HG03159 (cell line): ENCODE measurements around the gene UGT3A2.
"Not testable (repeated sequence)": the region's sequence is repeated elsewhere in the genome, so short reads cannot be mapped to it uniquely, and the experiment has no call there.

ENCODE experiments used
- ATAC-seq: cut with Tn5 transposase; IDR thresholded peaks from one replicate; pipeline ENCODE4 v1.9.1; 2021; ENCODE audit warnings: mild to moderate bottlenecking, moderate library complexity; ENCODE audit not compliant: unreplicated experiment

Gene UGT3A2

DNA sequence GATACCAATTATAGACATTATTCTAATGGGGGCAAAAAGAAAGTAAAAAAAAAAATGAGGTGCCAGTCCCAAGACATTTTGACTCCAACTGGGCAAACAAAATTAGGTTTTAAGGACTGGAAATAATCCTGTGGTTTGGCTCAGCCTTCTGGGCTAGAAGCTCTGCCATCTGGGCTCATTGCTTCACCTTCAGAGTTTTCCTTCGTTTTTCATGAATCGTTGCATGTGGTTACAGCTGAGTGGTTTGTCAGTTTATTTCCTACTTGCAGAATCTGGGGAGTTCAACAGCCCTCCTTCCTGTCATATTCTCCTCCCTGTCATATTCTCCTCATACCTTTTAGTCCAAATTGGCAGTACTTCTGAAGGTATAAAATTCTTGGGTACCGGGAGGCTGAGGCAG lies 12.0 kb downstream of the UGT3A2 start:
- no peak for ATAC-seq

DNA sequence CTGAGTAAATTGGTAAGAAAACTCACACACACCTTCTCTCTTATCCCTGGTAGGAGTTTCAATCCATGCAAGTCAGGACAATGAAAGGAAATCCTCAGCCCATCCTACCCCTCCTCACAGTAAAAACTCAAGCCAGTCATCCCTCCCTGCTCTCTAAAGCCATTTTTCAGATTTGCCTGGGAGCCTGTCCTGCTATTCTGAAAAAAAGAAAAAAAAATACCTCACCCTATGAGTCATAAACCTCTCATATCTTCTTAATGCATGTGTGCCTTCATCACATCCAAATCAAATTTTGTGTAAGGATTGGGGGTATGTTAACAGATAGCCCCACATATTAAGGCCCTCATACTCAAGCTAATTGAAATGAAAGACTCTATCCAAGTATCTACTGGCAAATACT lies 14.1 kb downstream of the UGT3A2 start:
- ATAC-seq = no peak

DNA sequence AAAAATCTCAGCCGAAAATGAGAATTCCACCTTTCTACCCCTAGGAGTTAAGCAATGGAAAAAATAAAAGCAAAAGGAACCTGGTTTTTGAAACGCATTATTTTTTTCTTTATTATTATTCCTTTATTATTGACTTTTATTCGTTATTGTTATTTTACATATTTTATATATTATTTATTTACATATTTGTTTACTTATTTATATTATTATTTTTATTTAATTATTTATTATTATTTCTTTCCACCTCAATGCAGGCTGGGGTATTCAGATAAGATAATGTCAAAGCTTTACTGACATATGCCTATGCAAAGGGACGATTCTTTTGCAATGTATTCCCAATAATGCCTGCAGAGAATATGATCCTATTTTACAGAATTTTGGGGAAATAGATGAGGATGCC lies 16.7 kb downstream of the UGT3A2 start:
- ATAC-seq = no peak

DNA sequence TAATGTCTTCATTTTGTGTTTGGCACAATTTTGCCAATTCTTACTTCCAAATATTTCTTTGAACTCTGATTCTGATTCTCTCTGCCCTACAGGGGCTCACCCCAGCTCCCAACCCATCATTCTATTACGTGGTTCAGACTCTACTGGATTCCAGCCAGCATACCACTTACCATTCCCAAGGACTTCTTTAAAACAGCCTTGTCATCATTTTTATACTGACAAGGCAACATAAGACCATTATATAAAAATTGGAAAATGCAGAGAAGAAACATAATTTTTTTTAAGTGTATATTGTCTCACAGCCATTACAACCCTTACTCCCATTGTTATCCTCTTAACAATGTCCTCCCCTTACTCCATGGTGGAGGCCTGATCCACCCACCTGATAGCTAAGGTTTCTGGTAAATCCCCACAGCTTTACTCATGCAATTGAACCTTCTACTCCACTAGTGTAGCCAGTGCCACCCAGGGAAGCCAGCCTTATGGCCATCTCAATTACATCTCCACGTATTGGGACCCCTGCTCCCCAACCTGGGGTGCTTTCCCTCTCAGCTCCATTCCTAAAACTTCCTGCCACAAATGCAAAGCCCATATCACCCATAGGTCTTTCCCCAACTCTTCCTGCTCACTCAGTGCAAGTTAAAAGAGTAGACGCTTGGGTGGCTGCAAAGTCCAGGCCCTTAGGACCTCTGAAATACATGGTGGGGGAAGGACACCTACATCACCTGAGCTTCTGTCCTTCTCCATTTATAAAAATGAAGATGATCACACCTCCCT lies 19.1 kb downstream of the UGT3A2 start:
- ATAC-seq = no peak

DNA sequence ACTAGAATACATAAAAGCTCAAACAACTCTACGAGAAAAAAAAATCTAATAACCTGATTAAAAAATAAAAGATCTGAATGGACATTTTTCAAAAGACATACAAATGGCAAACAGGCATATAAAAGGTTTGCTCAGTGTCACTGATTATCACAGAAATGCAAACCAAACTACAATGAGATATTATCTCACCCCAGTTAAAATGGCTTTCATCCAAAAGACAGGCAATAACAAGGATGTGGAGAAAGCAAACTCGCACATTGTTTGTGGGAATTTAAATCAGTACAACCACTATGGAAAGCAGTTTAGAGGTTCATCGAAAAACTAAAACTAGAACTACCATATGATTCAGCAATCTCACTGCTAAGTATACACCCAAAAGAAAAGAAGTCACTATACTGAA lies 20.8 kb downstream of the UGT3A2 start:
- ATAC-seq = no peak

DNA sequence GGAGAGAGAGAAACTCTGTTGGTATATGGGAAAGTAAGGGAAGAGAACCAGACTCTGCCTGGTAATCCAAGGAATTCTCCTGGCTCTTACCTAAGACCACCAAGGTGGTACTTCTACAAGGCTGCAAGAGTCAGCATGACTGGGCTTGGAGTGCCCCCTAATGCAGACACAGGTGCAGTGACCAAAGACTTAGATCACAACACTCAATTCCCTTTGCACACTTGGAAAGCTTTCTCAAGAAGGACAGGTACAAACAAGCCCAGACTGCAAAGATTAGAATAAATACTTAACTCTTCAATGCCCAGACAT lies 25.2 kb downstream of the UGT3A2 start:
- ATAC-seq = no peak

DNA sequence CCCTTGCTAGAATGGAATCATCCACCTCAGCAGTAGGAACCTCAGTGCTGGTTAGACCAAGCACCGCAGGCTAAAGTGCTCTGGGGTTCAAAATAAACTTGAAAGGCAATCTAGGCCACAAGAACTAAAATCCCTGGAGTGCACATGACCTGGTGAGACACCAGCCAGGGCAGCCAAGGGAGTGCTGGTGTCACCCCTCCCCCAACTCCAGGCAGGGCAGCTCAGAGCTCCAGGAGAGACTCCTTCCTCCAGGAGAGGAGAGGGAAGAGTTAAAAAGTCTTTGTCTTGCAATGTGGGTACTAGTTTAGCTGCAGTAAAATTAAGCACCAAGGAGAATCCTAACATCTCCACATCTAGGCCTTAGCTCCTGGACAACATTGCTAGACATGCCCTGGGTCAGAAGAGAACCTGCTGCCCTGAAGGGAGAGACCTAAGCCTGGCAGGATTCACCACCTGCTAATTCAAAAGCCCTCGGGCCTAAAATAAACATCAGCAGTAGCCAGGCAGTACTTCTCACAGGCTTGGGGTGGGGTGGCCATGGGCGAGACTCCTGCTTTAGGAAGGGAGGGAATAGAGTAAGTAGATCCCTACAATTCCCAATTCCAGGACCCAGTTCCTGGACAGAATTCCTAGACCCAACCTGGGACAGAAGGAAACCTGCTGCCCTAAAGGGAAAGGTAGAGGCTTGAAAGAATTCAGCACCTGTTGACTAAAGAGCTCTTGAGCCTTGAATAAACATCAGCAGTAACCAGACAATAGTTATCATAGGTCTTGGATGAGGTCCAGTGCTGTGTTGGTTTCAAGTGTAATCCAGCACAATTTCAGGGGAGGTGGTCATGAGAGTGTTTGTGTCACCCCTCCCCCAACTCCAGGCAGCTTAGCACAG lies 25.8 kb downstream of the UGT3A2 start:
- no peak for ATAC-seq

DNA sequence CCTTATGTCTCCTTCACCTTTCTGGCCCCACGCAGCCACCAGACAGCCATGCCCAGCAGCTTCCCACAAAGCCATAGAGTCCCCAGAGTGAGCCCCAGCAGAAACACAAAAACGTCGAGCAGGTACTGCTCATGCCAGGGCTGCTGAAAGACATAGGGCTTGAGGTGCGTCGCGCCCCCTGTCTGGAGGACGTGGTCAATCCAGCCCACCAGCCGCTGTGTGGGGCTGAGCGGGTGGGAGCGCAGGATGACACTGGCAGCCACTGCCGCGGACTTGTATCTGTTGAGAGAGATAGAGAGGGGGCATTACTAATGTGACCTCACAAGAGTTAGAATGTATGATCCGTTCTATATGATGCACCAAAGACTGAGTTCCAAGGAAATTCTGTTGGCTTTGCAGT lies 31.0 kb downstream of the UGT3A2 start:
- no peak for ATAC-seq

DNA sequence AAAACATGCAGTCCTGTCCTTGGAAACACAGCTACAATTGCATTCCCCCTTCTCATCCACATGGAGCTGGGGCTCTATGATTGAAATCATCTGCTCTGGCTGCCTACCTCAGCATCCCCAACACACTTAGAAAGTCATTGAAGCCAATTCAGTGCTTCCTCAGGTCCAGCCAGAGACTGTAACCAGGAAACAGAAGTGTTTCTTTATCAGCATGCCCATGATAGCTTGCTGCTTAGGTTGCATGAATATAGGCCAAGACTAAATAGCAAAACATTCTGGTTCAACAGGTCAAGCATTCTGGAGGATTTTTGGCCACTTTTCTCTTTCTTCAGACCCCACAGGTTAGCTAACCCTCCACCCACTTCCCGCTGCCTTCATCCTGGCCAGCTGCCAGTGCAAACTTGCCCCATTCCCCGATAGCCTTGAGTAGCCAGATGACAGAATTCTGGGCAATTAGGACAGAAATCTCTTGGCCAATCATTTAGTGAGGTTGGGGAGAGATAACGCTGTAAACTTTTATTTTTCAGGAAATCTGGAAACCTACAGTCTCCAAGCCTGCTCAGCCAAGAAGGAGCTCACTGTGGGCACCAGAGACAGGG lies 32.0 kb downstream of the UGT3A2 start:
- ATAC-seq = not testable (repeated sequence)

DNA sequence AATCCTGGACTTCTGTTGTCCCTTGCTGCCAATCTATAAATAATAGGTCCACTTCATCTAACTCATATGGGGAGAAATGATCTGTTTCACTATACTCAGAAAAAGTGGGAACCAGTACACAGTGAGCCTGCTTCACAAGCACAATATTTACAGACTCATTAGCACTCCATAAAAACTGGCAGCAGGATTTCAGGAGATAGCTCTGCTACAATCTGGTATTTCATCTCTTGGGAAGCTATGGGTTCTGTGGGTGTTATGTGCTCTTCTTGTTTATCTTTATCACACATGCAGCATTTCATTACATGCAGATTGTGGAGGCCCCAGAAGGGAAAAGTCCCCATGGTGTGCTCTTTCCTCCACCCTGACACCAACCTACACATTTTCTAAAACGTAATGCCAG lies 33.2 kb downstream of the UGT3A2 start:
- ATAC-seq = no peak

DNA sequence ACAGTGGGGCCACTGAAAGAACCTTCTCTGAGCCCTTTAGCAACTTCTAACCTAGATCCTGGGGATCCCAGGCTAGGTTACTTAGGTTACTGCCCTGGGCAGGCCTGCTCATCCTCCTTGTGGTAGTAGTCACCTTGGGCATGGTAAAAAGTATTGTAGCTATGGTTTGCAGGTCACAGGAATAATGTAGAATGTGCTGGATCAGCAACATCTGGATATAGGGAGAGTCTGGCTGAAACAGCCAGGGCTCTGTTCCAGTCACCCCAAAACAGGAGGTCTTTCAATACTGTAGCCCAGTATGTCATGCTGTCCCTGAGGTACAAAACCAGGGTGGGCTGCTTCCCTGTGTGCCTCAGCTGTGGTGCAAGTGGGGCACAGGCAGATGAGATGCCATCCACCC lies 33.6 kb downstream of the UGT3A2 start:
- ATAC-seq = no peak

DNA sequence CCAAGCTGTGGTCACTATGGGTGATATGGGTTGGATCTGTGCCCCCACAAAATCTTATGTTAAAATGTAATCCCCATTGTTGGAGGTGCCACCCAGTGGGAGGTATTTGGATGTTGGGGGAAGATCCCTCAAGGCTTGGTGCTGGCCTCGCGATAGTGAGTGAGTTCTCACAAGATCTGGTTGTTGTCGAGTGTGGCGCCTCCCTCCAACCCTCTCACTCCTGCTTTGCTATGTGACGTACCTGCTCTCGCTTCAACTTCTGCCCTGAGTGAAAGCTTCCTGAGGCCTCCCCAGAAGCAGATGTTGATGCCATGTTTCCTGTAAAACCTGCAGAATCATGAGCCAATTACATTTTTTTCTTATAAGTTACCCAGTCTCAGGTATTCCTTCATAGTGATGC lies 35.5 kb downstream of the UGT3A2 start:
- no peak for ATAC-seq

DNA sequence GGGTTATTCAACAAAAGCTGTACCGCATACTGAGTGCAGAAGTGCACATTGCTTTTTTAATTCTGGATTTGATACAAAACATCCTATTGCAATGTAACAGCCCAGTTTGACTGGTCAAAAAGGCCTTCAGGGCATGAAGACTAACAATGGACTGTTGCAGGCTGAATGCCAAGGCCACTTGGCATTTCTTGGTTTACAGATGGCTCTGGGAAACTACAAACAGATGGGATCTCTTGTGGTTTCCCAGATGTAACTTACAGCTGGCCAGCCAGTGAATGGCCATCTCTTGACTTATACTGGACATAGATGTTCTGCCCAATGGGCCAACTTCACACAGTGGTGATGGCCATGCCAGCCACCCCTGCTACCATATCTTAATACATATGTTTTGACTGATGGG lies 36.8 kb downstream of the UGT3A2 start:
- no peak for ATAC-seq

DNA sequence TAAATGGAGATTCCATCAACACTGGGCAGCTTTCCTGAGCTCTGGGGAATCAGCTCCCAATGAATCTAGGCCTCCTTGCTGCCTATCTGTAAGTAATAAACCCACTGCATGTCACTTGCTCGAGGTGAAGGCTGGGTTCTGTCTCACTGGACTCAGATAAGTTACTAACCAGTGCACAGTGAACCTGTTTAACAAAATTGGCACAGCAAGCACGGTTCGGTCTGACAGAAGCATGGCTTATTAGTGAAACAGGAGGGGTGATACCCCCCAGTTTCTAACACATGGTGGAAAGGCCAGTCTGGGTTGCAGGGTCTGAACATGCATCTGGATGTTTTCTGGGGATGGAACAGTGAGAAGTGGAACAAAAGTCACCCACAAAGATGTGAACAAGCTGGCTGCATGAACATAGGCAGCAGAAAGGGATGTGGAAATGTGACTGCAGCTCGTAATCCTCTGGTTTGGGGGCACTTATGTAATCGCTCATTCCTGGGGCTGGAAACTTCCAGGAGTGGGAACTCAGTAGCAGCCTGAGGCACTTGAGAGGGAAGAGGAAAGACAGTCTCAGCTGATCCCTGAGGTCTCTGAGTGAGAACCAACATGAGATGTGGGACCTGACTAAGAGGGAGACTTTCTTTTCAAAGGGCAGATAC lies 37.7 kb downstream of the UGT3A2 start:
- no peak for ATAC-seq

DNA sequence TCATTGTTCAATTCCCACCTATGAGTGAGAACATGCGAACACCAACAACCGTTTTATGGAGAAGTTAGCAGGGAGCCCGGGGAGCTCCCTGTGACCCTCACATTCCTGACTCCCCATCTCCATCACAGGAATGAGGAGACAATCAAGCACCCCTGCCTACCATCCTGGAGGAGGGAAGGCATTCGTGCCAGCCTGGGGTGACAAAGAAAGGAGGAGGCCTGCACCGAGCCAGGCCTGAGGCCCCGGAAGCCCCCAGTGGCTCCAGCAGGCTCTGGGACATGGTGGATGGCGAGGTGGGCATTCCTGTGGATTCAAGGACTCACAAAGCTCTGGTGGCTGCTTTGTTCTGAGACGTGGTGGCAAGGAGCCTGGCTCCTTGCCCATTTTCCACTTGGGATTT lies 39.0 kb downstream of the UGT3A2 start:
- ATAC-seq = no peak

DNA sequence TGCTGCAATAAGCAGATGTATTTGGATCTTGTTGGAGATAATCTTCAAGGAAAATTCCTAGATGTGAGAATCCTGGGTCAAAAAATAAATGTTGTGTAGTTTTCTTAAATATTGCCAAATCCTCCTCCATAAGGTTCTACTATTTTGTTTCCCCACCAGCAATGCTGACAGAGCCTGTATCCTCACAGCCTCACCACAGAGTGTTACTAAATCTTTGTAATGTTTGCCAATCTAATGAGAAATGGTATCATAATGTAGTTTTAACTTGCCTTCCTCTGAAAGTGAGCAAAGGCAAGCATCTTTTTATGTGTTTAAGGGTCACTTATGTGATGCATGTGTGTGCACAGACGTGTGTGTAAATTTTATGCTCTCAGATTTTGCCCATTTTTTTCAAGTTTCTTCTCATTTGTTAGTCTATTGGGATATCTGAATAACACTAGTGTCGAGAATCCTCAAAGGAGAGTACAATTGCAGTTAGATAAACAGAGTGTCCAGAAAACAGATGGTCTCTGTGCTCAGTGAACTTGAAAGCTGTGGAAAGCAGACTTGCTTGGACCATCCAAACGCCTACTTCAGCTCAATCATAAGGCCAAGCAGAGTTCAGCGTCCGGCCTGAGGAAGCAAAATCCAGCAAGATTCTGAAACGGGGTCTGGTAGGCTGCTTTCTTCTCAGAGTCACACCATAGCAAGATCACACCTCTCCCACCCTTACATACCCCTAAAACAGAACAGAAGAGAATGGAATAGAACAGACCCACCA lies 39.8 kb downstream of the UGT3A2 start:
- no peak for ATAC-seq

DNA sequence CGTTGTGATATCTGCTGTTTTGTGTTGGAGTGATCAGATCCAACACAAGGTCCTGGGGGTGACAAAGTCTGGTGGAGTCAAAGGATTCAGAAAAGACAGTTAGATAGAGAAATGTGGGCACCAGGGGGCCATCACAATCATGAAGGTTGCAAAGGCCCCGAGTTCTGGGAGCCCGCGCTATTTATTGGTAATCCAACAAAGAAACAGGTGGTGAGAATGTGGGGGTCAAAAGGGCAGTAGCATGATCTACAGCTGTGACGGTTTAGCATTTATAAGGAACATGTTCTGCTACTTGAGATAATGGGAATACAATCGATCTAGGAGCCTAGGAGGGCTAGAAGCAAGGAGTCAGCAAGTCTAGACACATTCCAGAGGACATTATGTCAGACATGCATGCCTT lies 44.4 kb downstream of the UGT3A2 start:
- ATAC-seq = not testable (repeated sequence)

DNA sequence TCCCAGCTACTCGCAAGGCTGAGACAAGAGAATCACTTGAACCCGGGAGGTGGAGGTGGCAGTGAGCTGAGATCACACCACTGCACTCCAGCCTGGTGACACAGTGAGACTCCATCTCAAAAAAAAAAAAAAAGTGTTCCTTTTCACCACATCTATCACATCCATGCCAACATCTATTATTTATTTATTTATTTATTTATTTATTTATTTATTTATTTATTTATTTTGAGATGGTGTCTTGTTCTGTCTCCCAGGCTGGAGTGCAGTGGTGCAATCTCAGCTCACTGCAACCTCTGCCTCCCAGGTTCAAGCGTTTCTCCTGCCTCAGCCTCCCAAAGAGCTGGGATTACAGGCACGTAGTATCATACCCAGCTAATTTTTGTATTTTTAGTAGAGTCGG lies 47.1 kb downstream of the UGT3A2 start:
- ATAC-seq = not testable (repeated sequence)

DNA sequence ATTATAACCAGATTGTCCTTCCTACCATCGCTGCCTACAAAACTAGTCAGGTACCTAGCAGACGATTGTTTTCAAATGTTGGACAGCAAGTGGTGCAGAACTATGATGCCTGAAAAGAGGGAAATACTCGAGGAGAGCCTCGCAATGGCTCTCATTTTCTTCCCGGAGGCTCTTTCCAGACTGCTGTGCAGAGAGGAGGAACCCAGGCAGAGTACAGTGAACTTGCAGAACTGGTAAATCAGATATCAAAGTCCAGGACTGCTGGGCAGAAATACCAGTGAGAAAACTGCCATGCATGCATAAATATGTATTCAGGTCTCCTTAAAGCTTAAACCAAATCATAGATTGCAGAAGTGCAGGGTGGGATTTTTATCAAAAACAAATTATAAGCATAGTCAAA lies 49.1 kb downstream of the UGT3A2 start:
- no peak for ATAC-seq

DNA sequence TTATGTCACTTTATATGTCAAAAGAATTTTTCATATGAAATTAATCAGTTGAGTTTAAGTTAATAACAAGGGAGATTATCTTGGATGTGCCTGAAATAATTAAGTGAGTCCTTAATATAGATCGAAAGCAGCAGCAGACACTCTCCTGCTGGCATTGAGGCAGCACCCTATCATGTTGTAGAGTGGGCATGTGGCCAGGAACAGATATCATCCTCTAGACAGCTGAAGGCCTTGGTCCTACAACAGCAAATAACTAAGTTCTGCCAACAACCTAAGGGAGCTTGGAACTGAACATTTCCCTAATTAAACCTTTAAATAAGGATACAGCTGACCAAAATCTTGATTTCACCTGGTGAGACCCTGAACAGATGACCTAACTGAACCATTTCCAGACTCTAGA lies 49.7 kb downstream of the UGT3A2 start:
- no peak for ATAC-seq

DNA sequence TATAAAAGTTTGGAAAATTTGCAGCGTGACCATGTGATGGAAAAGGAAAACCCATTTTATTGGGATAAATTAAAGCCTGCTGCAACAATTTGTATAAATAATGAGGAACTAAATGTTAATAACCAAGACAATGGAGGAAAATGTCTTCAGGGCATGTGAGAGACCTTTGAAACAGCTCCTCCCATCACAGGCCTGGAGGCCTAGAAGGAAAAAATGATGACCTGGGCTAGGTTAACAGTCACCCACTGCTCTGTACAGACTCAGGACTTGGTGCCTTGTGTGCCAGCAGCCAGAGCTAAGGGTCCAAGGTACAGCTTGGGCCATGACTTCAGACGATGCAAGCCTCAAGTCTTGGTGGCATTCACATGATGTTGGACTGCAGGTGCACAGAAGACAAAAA lies 53.5 kb downstream of the UGT3A2 start:
- ATAC-seq = no peak
